Measurements from ENCODE around the gene LMO7.
A peak's percentile ranks its signal among the peaks of the same experiment; 100 is the strongest.

LMO7 gene

GRCh38 chr13:75635828-75636435 lies at the start of gene LMO7:
LMO7 (plus strand) TSS chr13:75636330; CDS start chr13:75636658, 328 bp downstream.
- DNase-seq (ENCODE audit: low read depth, low spot score), result peak; percentile 90

GRCh38 chr13:75587679-75588078 lies 48.5 kb upstream of the LMO7 start:
- no peak for DNase-seq (ENCODE audit: low read depth, low spot score)

GRCh38 chr13:75596657-75597182 lies 39.4 kb upstream of the LMO7 start:
- DNase-seq (ENCODE audit: low read depth, low spot score), result no peak

- no peak for DNase-seq (ENCODE audit: low read depth, low spot score)
Measured at GRCh38 chr13:75600371-75600770, 35.8 kb upstream of the LMO7 start.

GRCh38 chr13:75603038-75603437 lies 33.1 kb upstream of the LMO7 start:
- no peak for DNase-seq (ENCODE audit: low read depth, low spot score)

GRCh38 chr13:75607447-75607846 lies 28.7 kb upstream of the LMO7 start:
- no peak for DNase-seq (ENCODE audit: low read depth, low spot score)

- no peak for DNase-seq (ENCODE audit: low read depth, low spot score)
Measured at GRCh38 chr13:75610466-75610865, 25.7 kb upstream of the LMO7 start.

- DNase-seq (ENCODE audit: low read depth, low spot score), result no peak
Measured at GRCh38 chr13:75612354-75612753, 23.8 kb upstream of the LMO7 start.

GRCh38 chr13:75617230-75617629 lies 18.9 kb upstream of the LMO7 start:
- DNase-seq (ENCODE audit: low read depth, low spot score), result no peak

GRCh38 chr13:75618308-75618707 lies 17.8 kb upstream of the LMO7 start:
- DNase-seq (ENCODE audit: low read depth, low spot score), result peak; percentile 13

GRCh38 chr13:75620020-75620419 lies 16.1 kb upstream of the LMO7 start:
- DNase-seq (ENCODE audit: low read depth, low spot score), result no peak

GRCh38 chr13:75621147-75621546 lies 15.0 kb upstream of the LMO7 start:
- DNase-seq (ENCODE audit: low read depth, low spot score), result peak; percentile 55

GRCh38 chr13:75628801-75629200 lies 7.3 kb upstream of the LMO7 start:
- DNase-seq (ENCODE audit: low read depth, low spot score), result no peak

- peak; percentile 30 for DNase-seq (ENCODE audit: low read depth, low spot score)
Measured at GRCh38 chr13:75633285-75633684, 2.8 kb upstream of the LMO7 start.

GRCh38 chr13:75635101-75635827 lies 866 bp upstream of the LMO7 start:
- peak; percentile 27 for DNase-seq (ENCODE audit: low read depth, low spot score)

- peak; percentile 57 for DNase-seq (ENCODE audit: low read depth, low spot score)
Measured at GRCh38 chr13:75636436-75637180, 478 bp downstream of the LMO7 start.

- peak; percentile 19 for DNase-seq (ENCODE audit: low read depth, low spot score)
Measured at GRCh38 chr13:75637181-75637750, 1.1 kb downstream of the LMO7 start.

- no peak for DNase-seq (ENCODE audit: low read depth, low spot score)
Measured at GRCh38 chr13:75639454-75639853, 3.3 kb downstream of the LMO7 start.

- no peak for DNase-seq (ENCODE audit: low read depth, low spot score)
Measured at GRCh38 chr13:75641026-75641425, 4.9 kb downstream of the LMO7 start.

- DNase-seq (ENCODE audit: low read depth, low spot score), result no peak
Measured at GRCh38 chr13:75643182-75643581, 7.1 kb downstream of the LMO7 start.

- no peak for DNase-seq (ENCODE audit: low read depth, low spot score)
Measured at GRCh38 chr13:75643693-75644092, 7.6 kb downstream of the LMO7 start.

- DNase-seq (ENCODE audit: low read depth, low spot score), result no peak
Measured at GRCh38 chr13:75645141-75645540, 9.0 kb downstream of the LMO7 start.
